Activated naive CD8-positive, alpha-beta T cell (primary cell): ENCODE measurements around the gene GIGYF1.

Experiments used
- H3K27ac Mint-ChIP-seq: one replicate; pipeline ENCODE4 v1.8.0; 2021; ENCODE audit warnings: mixed read lengths
- H3K27me3 Mint-ChIP-seq: one replicate; pipeline ENCODE4 v1.8.0; 2021; ENCODE audit warnings: mixed read lengths
- H3K36me3 Mint-ChIP-seq: one replicate; pipeline ENCODE4 v1.8.0; 2021; ENCODE audit warnings: mixed read lengths
- H3K4me1 Mint-ChIP-seq: one replicate; pipeline ENCODE4 v1.8.0; 2021; ENCODE audit warnings: low read depth, mixed read lengths
- H3K4me3 Mint-ChIP-seq: one replicate; pipeline ENCODE4 v1.8.0; 2021; ENCODE audit warnings: mild to moderate bottlenecking, mixed read lengths
- H3K9me3 Mint-ChIP-seq: one replicate; pipeline ENCODE4 v1.8.0; 2021; ENCODE audit warnings: low read depth, mixed read lengths

The GIGYF1 gene

GRCh38 chr7:100682228-100682741 is 11.8 kb downstream of the GIGYF1 start:
- Mint-ChIP-seq H3K27me3 (no peaks in the 10 kb centered on the region), H3K36me3 (no peaks in the 10 kb centered on the region), H3K27ac (no peak overlapping the region), H3K4me1 (peaks cover 25% of the 10 kb centered on the region), H3K4me3 (no peak overlapping the region), H3K9me3 (no peaks in the 10 kb centered on the region)

GRCh38 chr7:100681491-100682227 is 12.4 kb downstream of the GIGYF1 start:
- no peak overlapping the region for H3K27ac Mint-ChIP-seq
- H3K27me3 Mint-ChIP-seq, result no peaks in the 10 kb centered on the region
- no peak overlapping the region for H3K4me3 Mint-ChIP-seq
- H3K36me3 Mint-ChIP-seq, result no peaks in the 10 kb centered on the region
- H3K9me3 Mint-ChIP-seq, result no peaks in the 10 kb centered on the region
- H3K4me1 Mint-ChIP-seq, result peaks cover 29% of the 10 kb centered on the region

GRCh38 chr7:100680576-100681271 is 13.3 kb downstream of the GIGYF1 start:
- peaks cover 33% of the 10 kb centered on the region for H3K4me1 Mint-ChIP-seq
- H3K4me3 Mint-ChIP-seq, result no peak overlapping the region
- H3K36me3 Mint-ChIP-seq, result no peaks in the 10 kb centered on the region
- no peaks in the 10 kb centered on the region for H3K27me3 Mint-ChIP-seq
- H3K9me3 Mint-ChIP-seq, result no peaks in the 10 kb centered on the region
- no peak overlapping the region for H3K27ac Mint-ChIP-seq

- H3K9me3 Mint-ChIP-seq, result no peaks in the 10 kb centered on the region
- H3K36me3 Mint-ChIP-seq, result no peaks in the 10 kb centered on the region
- peaks cover 33% of the 10 kb centered on the region for H3K4me1 Mint-ChIP-seq
- H3K27ac Mint-ChIP-seq, result peak overlapping the region; percentile 34
- peak overlapping the region; percentile 28 for H3K4me3 Mint-ChIP-seq
- no peaks in the 10 kb centered on the region for H3K27me3 Mint-ChIP-seq
These were observed 14.0 kb downstream of the GIGYF1 start for GRCh38 chr7:100679927-100680575.

- Mint-ChIP-seq H3K4me3 (no peak overlapping the region), H3K4me1 (peaks cover 33% of the 10 kb centered on the region), H3K9me3 (no peaks in the 10 kb centered on the region), H3K27me3 (no peaks in the 10 kb centered on the region), H3K27ac (peak overlapping the region; percentile 54), H3K36me3 (no peaks in the 10 kb centered on the region)
These were observed 14.7 kb downstream of the GIGYF1 start for GRCh38 chr7:100679129-100679926.

- Mint-ChIP-seq H3K27me3 (no peaks in the 10 kb centered on the region), H3K36me3 (no peaks in the 10 kb centered on the region), H3K9me3 (no peaks in the 10 kb centered on the region), H3K4me1 (peaks cover 33% of the 10 kb centered on the region), H3K4me3 (peak overlapping the region; percentile 35), H3K27ac (peak overlapping the region; percentile 54)
These were observed 15.6 kb downstream of the GIGYF1 start for GRCh38 chr7:100678291-100678984.

GRCh38 chr7:100677308-100678267 is 16.5 kb downstream of the GIGYF1 start:
- H3K4me3 Mint-ChIP-seq, result peak overlapping the region; percentile 77
- H3K9me3 Mint-ChIP-seq, result no peaks in the 10 kb centered on the region

GRCh38 chr7:100676501-100677306 is 17.3 kb downstream of the GIGYF1 start:
- peaks cover 30% of the 10 kb centered on the region for H3K4me1 Mint-ChIP-seq
- H3K9me3 Mint-ChIP-seq, result no peaks in the 10 kb centered on the region
- peak overlapping the region; percentile 88 for H3K4me3 Mint-ChIP-seq
- H3K27me3 Mint-ChIP-seq, result no peaks in the 10 kb centered on the region
- H3K36me3 Mint-ChIP-seq, result no peaks in the 10 kb centered on the region
- peak overlapping the region; percentile 85 for H3K27ac Mint-ChIP-seq

More at GRCh38 chr7:100677308-100678267, 16.5 kb downstream of the GIGYF1 start:
- Mint-ChIP-seq H3K4me1 (peaks cover 31% of the 10 kb centered on the region), H3K27me3 (no peaks in the 10 kb centered on the region), H3K27ac (peak overlapping the region; percentile 91), H3K36me3 (no peaks in the 10 kb centered on the region)

GRCh38 chr7:100675581-100676350 is 18.3 kb downstream of the GIGYF1 start:
- Mint-ChIP-seq H3K27me3 (no peaks in the 10 kb centered on the region), H3K9me3 (no peaks in the 10 kb centered on the region), H3K4me3 (peak overlapping the region; percentile 88), H3K4me1 (peaks cover 23% of the 10 kb centered on the region), H3K36me3 (no peaks in the 10 kb centered on the region), H3K27ac (peak overlapping the region; percentile 75)

GRCh38 chr7:100675105-100675451 is 19.0 kb downstream of the GIGYF1 start:
- Mint-ChIP-seq H3K36me3 (no peaks in the 10 kb centered on the region), H3K4me3 (peak overlapping the region; percentile 94), H3K27me3 (no peaks in the 10 kb centered on the region), H3K4me1 (peaks cover 19% of the 10 kb centered on the region), H3K9me3 (no peaks in the 10 kb centered on the region), H3K27ac (no peak overlapping the region)

- H3K4me3 Mint-ChIP-seq, result peak overlapping the region; percentile 94
- H3K9me3 Mint-ChIP-seq, result no peaks in the 10 kb centered on the region
- H3K27ac Mint-ChIP-seq, result peak overlapping the region; percentile 84
- no peaks in the 10 kb centered on the region for H3K36me3 Mint-ChIP-seq
- H3K27me3 Mint-ChIP-seq, result no peaks in the 10 kb centered on the region
- peaks cover 17% of the 10 kb centered on the region for H3K4me1 Mint-ChIP-seq
These were observed 19.5 kb downstream of the GIGYF1 start for GRCh38 chr7:100674411-100675104.
